ENCODE results near the gene CITED4. TPM values are rescaled to one million over a fixed set of nuclear protein-coding genes. Genes with fewer than 3 reads are reported as not detected.

Gene CITED4
- polyA plus RNA-seq, 4 donors = 3.8 to 7.7 (median 4.7) TPM

GRCh38 chr1:40817791-40818263 is 44.3 kb downstream of the CITED4 start:
- DNase-seq (ENCODE audit: low read depth in 4 of 4, low spot score in 3 of 4) = no peak

- no peak for DNase-seq (ENCODE audit: low read depth in 4 of 4, low spot score in 3 of 4)
Measured at GRCh38 chr1:40815420-40815819, 46.7 kb downstream of the CITED4 start.

Other genes with a start within 250 kb of the CITED4 start
- 1 to 10 TPM; 1.7 to 1.8 (median 1.7) TPM for gene RIMS3, start 196.7 kb downstream of the CITED4 start, polyA plus RNA-seq (ENCODE audit: insufficient read length in 4 of 4)
- 100 to 1,000 TPM in 2 of 4 donors, 10 to 100 TPM in 2; 92.0 to 106 (median 101) TPM for gene NFYC, start 170.7 kb downstream of the CITED4 start, polyA plus RNA-seq (ENCODE audit: insufficient read length in 4 of 4)
- 1 to 10 TPM; 1.5 to 2.3 (median 1.9) TPM for gene KCNQ4, start 78.6 kb downstream of the CITED4 start, polyA plus RNA-seq (ENCODE audit: insufficient read length in 4 of 4)
- gene CTPS1, start 117.3 kb upstream of the CITED4 start, polyA plus RNA-seq (ENCODE audit: insufficient read length in 4 of 4) = 10 to 100 TPM; 25.4 to 31.1 (median 27.0) TPM
- gene SLFNL1, start 159.4 kb upstream of the CITED4 start, polyA plus RNA-seq (ENCODE audit: insufficient read length in 4 of 4) = under 1 TPM; 0.27 to 0.40 (median 0.29) TPM

Measured in right renal pelvis (tissue), 4 donors.